H9 (cell line): ENCODE results near the gene DEFB108B. TPM values are rescaled to one million over a fixed set of nuclear protein-coding genes. Genes with fewer than 3 reads are reported as not detected.
"Not testable (repeated sequence)": the region's sequence is repeated elsewhere in the genome, so short reads cannot be mapped to it uniquely, and the experiment has no call there.

Experiments
- DNase-seq: peaks from one replicate; pipeline ENCODE4 v3.0.0-alpha.2; 2017
- H2AFZ ChIP-seq: one replicate; pipeline ENCODE4 v1.6.1; 2013; ENCODE audit warnings: mild to moderate bottlenecking, low read length, control low read depth, moderate library complexity
- H2AK5ac ChIP-seq: 2 replicates; pipeline ENCODE4 v1.6.1; 2013; ENCODE audit warnings: low read length, control low read depth, mixed read lengths; ENCODE audit not compliant: insufficient read length
- H2BK120ac ChIP-seq: one replicate; pipeline ENCODE4 v1.6.1; 2013; ENCODE audit warnings: low read depth, mild to moderate bottlenecking, low read length, control low read depth, inconsistent platforms; ENCODE audit not compliant: poor library complexity, severe bottlenecking
- H2BK12ac ChIP-seq: 2 replicates; pipeline ENCODE4 v1.6.1; 2013; ENCODE audit warnings: low read length, control low read depth, mixed read lengths, low read depth; ENCODE audit not compliant: insufficient read length
- H2BK15ac ChIP-seq: 2 replicates; pipeline ENCODE4 v1.6.1; 2013; ENCODE audit warnings: low read depth, low read length, control low read depth
- H2BK20ac ChIP-seq: one replicate; pipeline ENCODE4 v1.6.1; 2013; ENCODE audit warnings: low read depth, mild to moderate bottlenecking, low read length, control low read depth, inconsistent platforms; ENCODE audit not compliant: poor library complexity, severe bottlenecking
- H2BK5ac ChIP-seq: 2 replicates; pipeline ENCODE4 v1.6.1; 2013; ENCODE audit warnings: low read length, control low read depth, mixed read lengths; ENCODE audit not compliant: insufficient read length
- H3K14ac ChIP-seq: 2 replicates; pipeline ENCODE4 v1.6.1; 2013; ENCODE audit warnings: low read length, control low read depth; ENCODE audit not compliant: insufficient read depth
- H3K18ac ChIP-seq: 2 replicates; pipeline ENCODE4 v1.6.1; 2013; ENCODE audit warnings: low read depth, mild to moderate bottlenecking, mixed read lengths, low read length, control low read depth; ENCODE audit not compliant: insufficient read length
- H3K23ac ChIP-seq: 2 replicates; pipeline ENCODE4 v1.6.1; 2013; ENCODE audit warnings: low read length, control low read depth, mixed read lengths, low read depth; ENCODE audit not compliant: insufficient read length
- H3K23me2 ChIP-seq: 2 replicates; pipeline ENCODE4 v1.6.1; 2013; ENCODE audit warnings: low read depth, mild to moderate bottlenecking, mixed read lengths, low read length, control low read depth; ENCODE audit not compliant: insufficient read length, poor library complexity, severe bottlenecking
- H3K27ac ChIP-seq: 2 replicates; pipeline ENCODE4 v1.5.1; 2013; ENCODE audit warnings: low read length, control low read depth, mixed read lengths, low read depth; ENCODE audit not compliant: insufficient read length
- H3K27me3 ChIP-seq: 2 replicates; pipeline ENCODE4 v1.6.1; 2013; ENCODE audit warnings: low read length, control low read depth, inconsistent platforms; ENCODE audit not compliant: insufficient read depth
- H3K4ac ChIP-seq: 2 replicates; pipeline ENCODE4 v1.6.1; 2013; ENCODE audit warnings: low read depth, mild to moderate bottlenecking, control low read depth, inconsistent platforms, low read length, moderate library complexity
- H3K4me1 ChIP-seq: 2 replicates; pipeline ENCODE4 v1.6.1; 2013; ENCODE audit warnings: low read length, control low read depth, inconsistent platforms; ENCODE audit not compliant: insufficient read depth
- H3K4me2 ChIP-seq: 2 replicates; pipeline ENCODE4 v1.6.1; 2013; ENCODE audit warnings: low read length, control low read depth, mixed read lengths; ENCODE audit not compliant: insufficient read length, insufficient read depth
- H3K56ac ChIP-seq: 2 replicates; pipeline ENCODE4 v1.6.1; 2013; ENCODE audit warnings: low read depth, mild to moderate bottlenecking, mixed read lengths, low read length, control low read depth; ENCODE audit not compliant: insufficient read length
- H3K79me1 ChIP-seq: 2 replicates; pipeline ENCODE4 v1.6.1; 2013; ENCODE audit warnings: low read depth, mild to moderate bottlenecking, moderate library complexity, low read length, control low read depth, inconsistent platforms; ENCODE audit not compliant: insufficient read depth, poor library complexity, severe bottlenecking
- H3K79me2 ChIP-seq: 2 replicates; pipeline ENCODE4 v1.6.1; 2013; ENCODE audit warnings: low read length, control low read depth, inconsistent platforms; ENCODE audit not compliant: insufficient read depth
- H3K9ac ChIP-seq: 2 replicates; pipeline ENCODE4 v1.6.1; 2013; ENCODE audit warnings: low read length, control low read depth, mixed read lengths; ENCODE audit not compliant: insufficient read length; ENCODE audit errors: extremely low read depth
- H3K9me3 ChIP-seq: one replicate; pipeline ENCODE4 v1.6.1; 2013; ENCODE audit warnings: low read depth, low read length, inconsistent platforms; ENCODE audit not compliant: control insufficient read depth
- H3T11ph ChIP-seq: one replicate; pipeline ENCODE4 v1.6.1; 2013; ENCODE audit warnings: mild to moderate bottlenecking, low read length, control low read depth, inconsistent platforms
- H4K20me1 ChIP-seq: one replicate; pipeline ENCODE4 v1.6.1; 2013; ENCODE audit not compliant: control insufficient read depth, insufficient read length, insufficient read depth
- H4K5ac ChIP-seq: 2 replicates; pipeline ENCODE4 v1.6.1; 2013; ENCODE audit warnings: low read depth, mild to moderate bottlenecking, mixed read lengths, low read length, control low read depth; ENCODE audit not compliant: insufficient read length
- H4K8ac ChIP-seq: replicated peaks from 2 replicates; pipeline ENCODE4 v1.6.1; 2013; ENCODE audit warnings: low read length, control low read depth, mixed read lengths, low read depth; ENCODE audit not compliant: insufficient read length
- H4K91ac ChIP-seq: 2 replicates; pipeline ENCODE4 v1.6.1; 2013; ENCODE audit warnings: low read depth, mild to moderate bottlenecking, moderate library complexity, mixed read lengths, low read length, control low read depth; ENCODE audit not compliant: insufficient read length
- H3K27ac Mint-ChIP-seq, 3 experiments: 2 replicates in 2 of 3; 3 replicates in 1 of 3; pipeline ENCODE4 v1.8.0; 2020 to 2021; ENCODE audit warnings: mixed read lengths in 3 of 3, mild to moderate bottlenecking in 1 of 3, moderate library complexity in 1 of 3
- H3K27me3 Mint-ChIP-seq: 2 replicates; pipeline ENCODE4 v1.8.0; 2021; ENCODE audit warnings: low read depth, mild to moderate bottlenecking, moderate library complexity, mixed read lengths
- H3K36me3 Mint-ChIP-seq, 3 experiments: 2 replicates in 2 of 3; 3 replicates in 1 of 3; pipeline ENCODE4 v1.8.0; 2020 to 2021; ENCODE audit warnings: low read depth in 3 of 3, mixed read lengths in 3 of 3; ENCODE audit not compliant: insufficient read depth in 1 of 3
- H3K4me1 Mint-ChIP-seq, 2 experiments: 2 replicates each; pipeline ENCODE4 v1.8.0; 2020; ENCODE audit warnings: mixed read lengths in 2 of 2
- H3K4me3 Mint-ChIP-seq, 2 experiments: 2 replicates in 1 of 2; 3 replicates in 1 of 2; pipeline ENCODE4 v1.8.0; 2020 to 2021; ENCODE audit warnings: mild to moderate bottlenecking in 2 of 2, mixed read lengths in 2 of 2, moderate library complexity in 1 of 2
- H3K9me3 Mint-ChIP-seq, 2 experiments: 2 replicates in 1 of 2; 3 replicates in 1 of 2; pipeline ENCODE4 v1.8.0; 2020; ENCODE audit warnings: mild to moderate bottlenecking in 2 of 2, mixed read lengths in 2 of 2, moderate library complexity in 1 of 2
- CTCF ChIP-seq: fragments of 200-600 bp; sonication (generic); conservative IDR thresholded peaks from 3 replicates; pipeline ENCODE4 v1.8.0; 2021; ENCODE audit warnings: antibody characterized with exemption, mild to moderate bottlenecking
- WGBS: extraction: QIAGEN DNeasy Blood & Tissue Kit; methylation state at CpG from one replicate; pipeline ENCODE4 v1.1.7; 2013; ENCODE audit warnings: missing lambda C conversion rate, low lambda C conversion rate, mixed read lengths; ENCODE audit not compliant: insufficient read length; ENCODE audit errors: extremely low coverage; 5-methylcytosine and 5-hydroxymethylcytosine counted together
- total RNA-seq: library from RNA; stranded (reverse); gene quantifications from 2 replicates; pipeline ENCODE4 v1.2.1, GENCODE V29; 2021

The DEFB108B gene
- total RNA-seq, 1 experiment from 2014 or later, result not detected

GRCh38 chr11:71863978-71864627, 31.1 kb downstream of the DEFB108B start:
- H3K79me2 ChIP-seq, H3K23ac ChIP-seq, H3K27ac Mint-ChIP-seq, H3K9me3 ChIP-seq, H3K27me3 Mint-ChIP-seq, H4K5ac ChIP-seq, H3K9me3 Mint-ChIP-seq, H3K4me2 ChIP-seq, H2AFZ ChIP-seq, H3K4me1 Mint-ChIP-seq, H4K20me1 ChIP-seq, H2BK5ac ChIP-seq, H3K4ac ChIP-seq, H4K91ac ChIP-seq, H3K9ac ChIP-seq, H2AK5ac ChIP-seq, H2BK15ac ChIP-seq, H3T11ph ChIP-seq, H3K4me1 ChIP-seq, H3K79me1 ChIP-seq, H3K36me3 Mint-ChIP-seq, H3K56ac ChIP-seq, H3K18ac ChIP-seq, H3K23me2 ChIP-seq, H3K14ac ChIP-seq, H2BK120ac ChIP-seq, H3K4me3 Mint-ChIP-seq, H3K27me3 ChIP-seq, H3K27ac ChIP-seq, H2BK12ac ChIP-seq, H4K8ac ChIP-seq, H2BK20ac ChIP-seq: not testable (repeated sequence)
- WGBS, result no CpG with 5 or more reads among the region's 3 CpGs
- peak; percentile 78 for TF ChIP-seq CTCF
- peak; percentile 75 for DNase-seq
